GM12878 (cell line): Measurements from ENCODE around the gene AARSD1. TPM values are rescaled to one million over a fixed set of nuclear protein-coding genes. Genes with fewer than 3 reads are reported as not detected.
A peak's percentile ranks its signal among the peaks of the same experiment; 100 is the strongest.

Experiments
- ATAC-seq: fragments of 200-7000 bp; cut with Tn5 transposase; 3 replicates; pipeline ENCODE4 v1.9.1; 2020; ENCODE audit warnings: mild to moderate bottlenecking, moderate library complexity
- BruUV-seq: library from RNA; stranded (reverse); fragments of 400-500 nt; replicated peaks from 2 replicates; lab custom pipeline; 2021; lab: Mats Ljungman, UMichigan
- CTCF ChIA-PET: fragments of 300-600 bp; sonication (Branson Sonifier 250); formaldehyde crosslinking; extraction: SDS; loops from one replicate; lab custom pipeline; 2021; ENCODE audit warnings: inconsistent platforms; lab: Yijun Ruan, JAX
- POLR2A ChIA-PET: fragments of 350-600 bp; formaldehyde crosslinking; extraction: SDS; loops from one replicate; lab custom pipeline; 2021; ENCODE audit warnings: inconsistent platforms; lab: Charles Lee
- RAD21 ChIA-PET: fragments of 300-600 bp; sonication (Branson Sonifier 250); formaldehyde crosslinking; loops from one replicate; lab custom pipeline; 2023; ENCODE audit warnings: antibody characterized with exemption; ENCODE audit not compliant: unreplicated experiment; lab: Charles Lee
- SMC1A ChIA-PET: fragments of 300-600 bp; sonication (Branson Sonifier 250); formaldehyde crosslinking; loops from one replicate; lab custom pipeline; 2023; ENCODE audit not compliant: unreplicated experiment, uncharacterized antibody; lab: Charles Lee
- DNase-seq: peaks from one replicate; pipeline ENCODE4 v3.0.0-alpha.2; 2011; ENCODE audit warnings: low read depth, low spot score
- FAIRE-seq: peaks from 3 replicates; lab custom pipeline; 2011; peaks lifted over from hg19 to GRCh38; lab: Jason Lieb, UNC
- H2AFZ ChIP-seq: 2 replicates; pipeline ENCODE4 v1.6.0; 2011; ENCODE audit warnings: low read depth, low read length, control low read depth; ENCODE audit not compliant: control insufficient read depth
- H3K27ac ChIP-seq: 2 replicates; pipeline ENCODE4 v1.5.1; 2011; ENCODE audit warnings: control low read depth; ENCODE audit not compliant: control insufficient read depth, insufficient read depth
- H3K27me3 ChIP-seq, 2 experiments: replicated peaks in 1 of 2; 2 replicates each; pipeline versions ENCODE4 v1.6.0 to v1.6.1; 2011; ENCODE audit warnings: low read length in 1 of 2; ENCODE audit not compliant: control insufficient read depth in 2 of 2, insufficient read depth in 2 of 2
- H3K36me3 ChIP-seq, 2 experiments: 2 replicates each; pipeline ENCODE4 v1.5.1; 2011; ENCODE audit warnings: low read length in 1 of 2; ENCODE audit not compliant: control insufficient read depth in 2 of 2, insufficient read depth in 2 of 2
- H3K4me1 ChIP-seq: 2 replicates; pipeline ENCODE4 v1.6.1; 2011; ENCODE audit warnings: mild to moderate bottlenecking, low read length, moderate library complexity, mixed read lengths; ENCODE audit not compliant: control insufficient read depth, insufficient read depth
- H3K4me2 ChIP-seq: 2 replicates; pipeline ENCODE4 v1.6.0; 2011; ENCODE audit warnings: control low read depth; ENCODE audit not compliant: control insufficient read depth, insufficient read depth
- H3K4me3 ChIP-seq: fragments of 200-600 bp; sonication (generic); 2 replicates; pipeline ENCODE4 v1.5.1; 2016
- H3K79me2 ChIP-seq: 2 replicates; pipeline ENCODE4 v1.6.0; 2011; ENCODE audit warnings: low read length; ENCODE audit not compliant: control insufficient read depth, insufficient read depth
- H3K9ac ChIP-seq: 2 replicates; pipeline ENCODE4 v1.8.0; 2011; ENCODE audit warnings: low read length, control low read depth, mixed read lengths; ENCODE audit not compliant: control insufficient read depth, insufficient read depth
- H3K9me3 ChIP-seq: replicated peaks from 3 replicates; pipeline ENCODE4 v1.5.1; 2011; ENCODE audit warnings: mild to moderate bottlenecking, low read length; ENCODE audit not compliant: control insufficient read depth, insufficient read depth
- H4K20me1 ChIP-seq: 2 replicates; pipeline ENCODE4 v1.6.0; 2011; ENCODE audit not compliant: control insufficient read depth, insufficient read depth
- ATF7 ChIP-seq: fragments of 450-650 bp; IDR thresholded peaks from 2 replicates; pipeline ENCODE4 v1.6.1; 2016; ENCODE audit warnings: low read depth, mild to moderate bottlenecking
- BCL11A ChIP-seq: IDR thresholded peaks from 2 replicates; pipeline ENCODE4 v1.6.1; 2011; ENCODE audit warnings: low read depth, low read length
- BHLHE40 ChIP-seq, 2 experiments: fragments of 450-650 bp in 1 of 2; IDR thresholded peaks; 2 replicates each; pipeline ENCODE4 v1.6.1; 2011 to 2017; ENCODE audit warnings: low read depth in 2 of 2, borderline replicate concordance in 1 of 2, improper control_type of control experiment in 1 of 2, low read length in 1 of 2, mild to moderate bottlenecking in 1 of 2
- CBFB ChIP-seq: IDR thresholded peaks from 2 replicates; pipeline ENCODE4 v1.6.1; 2016; ENCODE audit warnings: antibody characterized with exemption, low read depth
- CHD1 ChIP-seq: IDR thresholded peaks from 2 replicates; pipeline ENCODE4 v1.6.1; 2012; ENCODE audit warnings: low read depth, low read length, improper control_type of control experiment
- EED ChIP-seq: sonication (generic); IDR thresholded peaks from 2 replicates; pipeline ENCODE4 v1.6.1; 2016; ENCODE audit warnings: antibody characterized with exemption, low read depth
- ETV6 ChIP-seq, 2 experiments: fragments of 450-650 bp in 1 of 2; IDR thresholded peaks in 1 of 2; conservative IDR thresholded peaks in 1 of 2; 2 replicates each; pipeline ENCODE4 v1.6.1; 2014; ENCODE audit warnings: antibody characterized with exemption in 1 of 2, borderline replicate concordance in 1 of 2, low read depth in 1 of 2, mild to moderate bottlenecking in 1 of 2, moderate library complexity in 1 of 2
- IRF5 ChIP-seq: fragments of 450-650 bp; IDR thresholded peaks from 2 replicates; pipeline ENCODE4 v1.6.1; 2017; ENCODE audit warnings: borderline replicate concordance
- KAT2A ChIP-seq: conservative IDR thresholded peaks from 2 replicates; pipeline ENCODE4 v1.6.1; 2011; ENCODE audit warnings: low read depth, low read length; ENCODE audit not compliant: control insufficient read depth
- MTA2 ChIP-seq: fragments of 450-650 bp; IDR thresholded peaks from 2 replicates; pipeline ENCODE4 v1.6.1; 2016; ENCODE audit warnings: low read depth, mild to moderate bottlenecking, moderate library complexity
- NR2C1 ChIP-seq: fragments of 450-650 bp; IDR thresholded peaks from 2 replicates; pipeline ENCODE4 v1.6.1; 2017; ENCODE audit warnings: antibody characterized with exemption, mild to moderate bottlenecking, moderate library complexity
- SP1 ChIP-seq: IDR thresholded peaks from one replicate; pipeline ENCODE4 v1.6.1; 2011; ENCODE audit warnings: low read depth, low read length
- SREBF1 ChIP-seq: IDR thresholded peaks from 2 replicates; pipeline ENCODE4 v1.6.1; 2012; ENCODE audit warnings: mild to moderate bottlenecking, low read length
- SRF ChIP-seq, 2 experiments: IDR thresholded peaks; 2 replicates each; pipeline ENCODE4 v1.6.1; 2011; ENCODE audit warnings: low read depth in 2 of 2, low read length in 2 of 2, mild to moderate bottlenecking in 1 of 2, moderate library complexity in 1 of 2
- SUZ12 ChIP-seq: fragments of 200-600 bp; sonication (generic); IDR thresholded peaks from one replicate; pipeline ENCODE4 v1.6.1; 2018; ENCODE audit warnings: antibody characterized with exemption, mild to moderate bottlenecking; ENCODE audit not compliant: unreplicated experiment
- ZNF207 ChIP-seq: fragments of 450-650 bp; IDR thresholded peaks from 2 replicates; pipeline ENCODE4 v1.6.1; 2014; ENCODE audit warnings: antibody characterized with exemption, mild to moderate bottlenecking, borderline replicate concordance
- WGBS: methylation state at CpG from one replicate; pipeline ENCODE4 v1.1.6; 2016; ENCODE audit warnings: low lambda C conversion rate; ENCODE audit not compliant: insufficient replicate concordance, insufficient coverage; ENCODE audit errors: missing lambda C conversion rate; 5-methylcytosine and 5-hydroxymethylcytosine counted together
- in situ Hi-C: fragments of 300-500 bp; cut with MboI; formaldehyde crosslinking; loops from 9 replicates; pipeline ENCODE4 v1.14.3; 2018; ENCODE audit warnings: mixed read lengths
- intact Hi-C: fragments of 100-400 bp; cut with micrococcal nuclease; formaldehyde crosslinking; loops from one replicate; pipeline ENCODE4 v1.14.2; 2022; ENCODE audit not compliant: unreplicated experiment
- polyA plus RNA-seq, 11 experiments: library from polyadenylated mRNA; depleted of rRNA in 4 of 11; unstranded in 6 of 11; stranded (reverse) in 5 of 11; fragments of >200 nt; fragmentation: Nextera tagmentation in 4 of 11; fragmentation: Illumina TruSeq in 1 of 11; extraction: Ambion mirVana in 4 of 11; extraction: Trizol in 1 of 11; gene quantifications; 1 replicate in 1 of 11; 2 replicates in 10 of 11; pipeline versions ENCODE4 v1.2.1 to v1.2.3, GENCODE V29; 2011 to 2016; ENCODE audit warnings: inconsistent platforms in 2 of 11, missing spikeins in 2 of 11, low read depth in 1 of 11
- total RNA-seq, 4 experiments: library from RNA; depleted of rRNA in 3 of 4; stranded (reverse); fragments of >200 nt in 3 of 4; fragmentation: Illumina TruSeq in 1 of 4; extraction: Trizol in 1 of 4; gene quantifications; 2 replicates each; pipeline versions ENCODE4 v1.2.1 to v1.2.3, GENCODE V29; 2013 to 2021
- TF ChIP-seq, protein P1 (sequence below): IDR thresholded peaks from 2 replicates; pipeline ENCODE4 v1.6.1; 2012; ENCODE audit warnings: low read depth, low read length, improper control_type of control experiment
- TF ChIP-seq, protein P2 (sequence below): fragments of 450-650 bp; IDR thresholded peaks from 2 replicates; pipeline ENCODE4 v1.6.1; 2017; ENCODE audit warnings: antibody characterized with exemption, mild to moderate bottlenecking, moderate library complexity

AARSD1 gene
- total and polyA plus RNA-seq, 10 of the 15 experiments (the other 5 are each of a cell fraction or from before 2014, with no cell fraction given) = 32.2 to 86.2 (median 52.8) TPM

- in situ Hi-C loops = no loop called here
- TF ChIP-seq, protein P1, sequence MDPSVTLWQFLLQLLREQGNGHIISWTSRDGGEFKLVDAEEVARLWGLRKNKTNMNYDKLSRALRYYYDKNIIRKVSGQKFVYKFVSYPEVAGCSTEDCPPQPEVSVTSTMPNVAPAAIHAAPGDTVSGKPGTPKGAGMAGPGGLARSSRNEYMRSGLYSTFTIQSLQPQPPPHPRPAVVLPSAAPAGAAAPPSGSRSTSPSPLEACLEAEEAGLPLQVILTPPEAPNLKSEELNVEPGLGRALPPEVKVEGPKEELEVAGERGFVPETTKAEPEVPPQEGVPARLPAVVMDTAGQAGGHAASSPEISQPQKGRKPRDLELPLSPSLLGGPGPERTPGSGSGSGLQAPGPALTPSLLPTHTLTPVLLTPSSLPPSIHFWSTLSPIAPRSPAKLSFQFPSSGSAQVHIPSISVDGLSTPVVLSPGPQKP = peak; percentile 88
- no peak for TF ChIP-seq CHD1
- peak; percentile 33; the same call in 1 of the 2 replicates for TF ChIP-seq EED
- TF ChIP-seq SRF (IDR thresholded peaks at IDR 0.05; ENCODE audit: low read depth in 2 of 2, low read length in 2 of 2) = peak; percentile 83 to 94
- no peak for TF ChIP-seq ETV6 (conservative IDR thresholded peaks at IDR 0.05 in 1 of 2, IDR thresholded peaks at IDR 0.05 in 1 of 2; ENCODE audit: borderline replicate concordance in 1 of 2, low read depth in 1 of 2)
- no peak for TF ChIP-seq ATF7
- TF ChIP-seq, protein P2, sequence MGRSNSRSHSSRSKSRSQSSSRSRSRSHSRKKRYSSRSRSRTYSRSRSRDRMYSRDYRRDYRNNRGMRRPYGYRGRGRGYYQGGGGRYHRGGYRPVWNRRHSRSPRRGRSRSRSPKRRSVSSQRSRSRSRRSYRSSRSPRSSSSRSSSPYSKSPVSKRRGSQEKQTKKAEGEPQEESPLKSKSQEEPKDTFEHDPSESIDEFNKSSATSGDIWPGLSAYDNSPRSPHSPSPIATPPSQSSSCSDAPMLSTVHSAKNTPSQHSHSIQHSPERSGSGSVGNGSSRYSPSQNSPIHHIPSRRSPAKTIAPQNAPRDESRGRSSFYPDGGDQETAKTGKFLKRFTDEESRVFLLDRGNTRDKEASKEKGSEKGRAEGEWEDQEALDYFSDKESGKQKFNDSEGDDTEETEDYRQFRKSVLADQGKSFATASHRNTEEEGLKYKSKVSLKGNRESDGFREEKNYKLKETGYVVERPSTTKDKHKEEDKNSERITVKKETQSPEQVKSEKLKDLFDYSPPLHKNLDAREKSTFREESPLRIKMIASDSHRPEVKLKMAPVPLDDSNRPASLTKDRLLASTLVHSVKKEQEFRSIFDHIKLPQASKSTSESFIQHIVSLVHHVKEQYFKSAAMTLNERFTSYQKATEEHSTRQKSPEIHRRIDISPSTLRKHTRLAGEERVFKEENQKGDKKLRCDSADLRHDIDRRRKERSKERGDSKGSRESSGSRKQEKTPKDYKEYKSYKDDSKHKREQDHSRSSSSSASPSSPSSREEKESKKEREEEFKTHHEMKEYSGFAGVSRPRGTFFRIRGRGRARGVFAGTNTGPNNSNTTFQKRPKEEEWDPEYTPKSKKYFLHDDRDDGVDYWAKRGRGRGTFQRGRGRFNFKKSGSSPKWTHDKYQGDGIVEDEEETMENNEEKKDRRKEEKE = no peak
- 0 out of 2 replicates have a peak, but pooled peaks have one; percentile 3 for TF ChIP-seq IRF5
- TF ChIP-seq SREBF1 = no peak
- no peak for TF ChIP-seq MTA2
- TF ChIP-seq SP1 = no peak
- TF ChIP-seq NR2C1 = no peak
- TF ChIP-seq SUZ12 = no peak
- no peak for TF ChIP-seq ZNF207
- peak in 1 of 2 experiments; percentile 12; a peak in 1 of 4 replicates for TF ChIP-seq BHLHE40 (IDR thresholded peaks at IDR 0.05; ENCODE audit: borderline replicate concordance in 1 of 2, low read depth in 2 of 2, low read length in 1 of 2)
- TF ChIP-seq KAT2A = no peak
- TF ChIP-seq CBFB = no peak
- no peak for TF ChIP-seq BCL11A
These were observed 15.4 kb upstream of the AARSD1 start, which contains the start of gene PTGES3L for GRCh38 chr17:42979511-42980273. TSS of gene PTGES3L (minus strand) at chr17:42980080. CDS start at chr17:42980053, 27 bp downstream.

More at GRCh38 chr17:42979511-42980273, 15.4 kb upstream of the AARSD1 start, which contains the start of gene PTGES3L:
- Histone ChIP-seq H4K20me1 (no peaks in the 10 kb centered on the region), H3K9ac (peak within 1 kb of the TSS; percentile 82), H2AFZ (peak within 1 kb of the TSS; percentile 98), H3K36me3 (no peaks in the 10 kb centered on the region), H3K9me3 (no peaks in the 10 kb centered on the region), H3K4me2 (peak within 1 kb of the TSS; percentile 99), H3K27me3 (no peaks in the 10 kb centered on the region), H3K4me3 (peak within 1 kb of the TSS; percentile 94), H3K4me1 (peaks cover 9% of the 10 kb centered on the region), H3K27ac (peak within 1 kb of the TSS; percentile 85), H3K79me2 (peaks cover 32% of the 10 kb centered on the region)
- FAIRE-seq (no peak), DNase-seq (no peak), ATAC-seq (peak; percentile 67)
- 36% methylated on average over 21 of the region's 21 CpGs for WGBS
- CTCF ChIA-PET = interaction anchor here (1.4 to 4.6 kb wide), 3 partner anchors 18 to 159 kb away, joined by 4 to 23 read pairs (median 5); partner anchors contain the start of genes BECN1 and RPL27
- SMC1A ChIA-PET = interaction anchor here (1.4 kb wide), 1 partner anchor 18 kb away, joined by 6 read pairs; the partner anchor contains the start of gene RPL27
- POLR2A ChIA-PET = interaction anchor here (0.5 to 2.2 kb wide), 3 partner anchors 15 to 334 kb away, joined by 3 to 11 read pairs (median 9); partner anchors contain the start of gene RPL27
- intact Hi-C loops = no loop called here
- RAD21 ChIA-PET = interaction anchor here (0.6 to 1.4 kb wide), 3 partner anchors 17 to 355 kb away, joined by 3 to 6 read pairs (median 3); partner anchors contain the start of gene RPL27
- BruUV-seq = TSS peak; percentile 77
